ENCODE data around the gene AKR1C3.

GRCh38 chr10:5071411-5072198 is 22.6 kb upstream of the AKR1C3 start:
- TF ChIP-seq CTCF (IDR thresholded peaks at IDR 0.05; ENCODE audit: poor library complexity): no peak
- TF ChIP-seq EZH2 (IDR thresholded peaks at IDR 0.05; ENCODE audit: borderline replicate concordance): no peak
- TF ChIP-seq EZH2phosphoT487 (IDR thresholded peaks at IDR 0.05; ENCODE audit: low read depth, severe bottlenecking, unreplicated experiment): no peak

Measured in hepatocyte (in vitro differentiated cells).